ENCODE results near the gene HPCAL4.

The HPCAL4 gene

GRCh38 chr1:39681294-39681693 is 9.9 kb downstream of the HPCAL4 start:
- in situ Hi-C loops (cut with HindIII; ENCODE audit: low pct_unique_long_range_greater_than_20kb, low sequenced_read_pairs), result no loop called here
- no peak for DNase-seq (ENCODE audit: low read depth in 1 of 2, low spot score in 1 of 2)
- no peak for TF ChIP-seq JUND (IDR thresholded peaks at IDR 0.05; ENCODE audit: low read depth)

DNA sequence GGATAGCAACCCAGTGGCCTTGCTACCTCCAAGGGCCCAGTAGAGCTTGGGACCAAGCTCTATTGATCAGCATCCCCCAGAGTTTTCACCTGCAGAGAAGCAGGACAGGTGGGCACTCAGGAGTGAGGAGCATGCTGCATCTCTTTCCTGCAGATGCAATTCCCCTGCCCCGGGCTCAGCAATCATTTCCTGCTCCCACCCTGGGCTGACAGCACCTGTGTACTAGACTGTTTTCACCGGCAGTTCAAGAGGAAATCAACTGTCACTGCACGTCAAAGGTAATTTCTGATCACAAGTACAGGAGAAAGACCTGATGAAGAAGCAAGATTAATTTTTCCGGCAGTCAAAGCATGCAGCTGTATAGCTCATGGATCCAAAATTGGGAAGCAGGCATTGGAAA is 10.5 kb downstream of the HPCAL4 start:
- no peak for DNase-seq (ENCODE audit: low read depth in 1 of 2, low spot score in 1 of 2)
- in situ Hi-C loops (cut with HindIII; ENCODE audit: low pct_unique_long_range_greater_than_20kb, low sequenced_read_pairs), result no loop called here
- TF ChIP-seq JUND (IDR thresholded peaks at IDR 0.05; ENCODE audit: low read depth), result no peak

GRCh38 chr1:39679821-39680220 is 11.4 kb downstream of the HPCAL4 start:
- in situ Hi-C loops (cut with HindIII; ENCODE audit: low pct_unique_long_range_greater_than_20kb, low sequenced_read_pairs), result no loop called here
- no peak for TF ChIP-seq JUND (IDR thresholded peaks at IDR 0.05; ENCODE audit: low read depth)
- no peak for DNase-seq (ENCODE audit: low read depth in 1 of 2, low spot score in 1 of 2)

GRCh38 chr1:39678889-39679288 is 12.3 kb downstream of the HPCAL4 start:
- no peak for TF ChIP-seq JUND (IDR thresholded peaks at IDR 0.05; ENCODE audit: low read depth)
- in situ Hi-C loops (cut with HindIII; ENCODE audit: low pct_unique_long_range_greater_than_20kb, low sequenced_read_pairs), result no loop called here
- DNase-seq (ENCODE audit: low read depth in 1 of 2, low spot score in 1 of 2), result no peak

- in situ Hi-C loops (cut with HindIII; ENCODE audit: low pct_unique_long_range_greater_than_20kb, low sequenced_read_pairs), result no loop called here
- no peak for TF ChIP-seq JUND (IDR thresholded peaks at IDR 0.05; ENCODE audit: low read depth)
- DNase-seq (ENCODE audit: low read depth in 1 of 2, low spot score in 1 of 2), result no peak
Observed at GRCh38 chr1:39677645-39678044, 13.6 kb downstream of the HPCAL4 start.

DNA sequence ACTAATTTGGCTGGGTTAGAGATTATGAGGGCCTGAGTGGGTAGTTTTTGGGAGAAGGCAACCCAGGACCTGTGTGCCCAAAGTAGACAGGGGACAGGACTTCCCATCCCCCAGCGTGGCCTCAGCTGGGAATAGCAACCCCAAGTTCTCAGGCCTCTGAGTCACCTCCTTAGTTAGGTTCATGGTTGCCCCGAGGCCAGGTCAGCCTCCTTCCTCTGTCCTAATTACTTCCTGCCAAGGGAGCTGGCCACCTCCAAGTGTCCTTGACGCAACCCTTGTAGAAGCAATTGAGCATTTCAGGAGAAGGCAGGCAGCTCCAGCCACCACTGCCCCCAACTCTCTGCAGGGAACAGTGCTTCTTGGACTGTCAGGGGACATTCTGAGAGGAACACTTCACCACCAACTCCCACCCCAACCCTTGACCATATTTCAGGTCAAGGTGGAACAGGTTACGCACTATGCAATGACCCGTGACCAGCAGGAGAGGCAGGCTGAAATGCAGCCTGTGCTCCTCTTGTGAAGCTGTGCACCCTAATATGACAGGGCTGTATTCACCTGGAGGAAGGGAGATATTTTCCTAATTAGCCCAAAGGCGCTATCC is 14.2 kb downstream of the HPCAL4 start:
- DNase-seq (ENCODE audit: low read depth in 1 of 2, low spot score in 1 of 2), result no peak
- no peak for TF ChIP-seq JUND (IDR thresholded peaks at IDR 0.05; ENCODE audit: low read depth)
- in situ Hi-C loops (cut with HindIII; ENCODE audit: low pct_unique_long_range_greater_than_20kb, low sequenced_read_pairs), result no loop called here

DNA sequence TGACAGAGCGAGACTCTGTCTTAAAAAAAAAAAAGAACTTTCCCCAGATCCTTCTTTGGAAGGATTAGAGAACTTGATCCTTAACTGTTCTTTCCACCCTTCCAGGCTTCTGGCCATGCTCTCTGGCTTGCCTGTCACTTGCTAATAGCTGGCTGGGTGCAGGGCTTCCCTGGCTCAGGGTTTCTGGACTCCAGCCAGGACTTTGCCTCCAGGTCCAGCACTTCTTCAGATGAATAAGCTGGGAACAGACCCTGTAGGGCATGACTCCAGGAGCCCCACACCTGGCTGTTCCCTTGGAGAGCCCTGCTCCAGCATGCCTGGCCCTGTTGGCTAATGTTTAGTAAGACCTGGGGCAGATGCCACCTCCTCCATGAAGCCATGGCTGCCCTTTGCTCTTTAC is 16.0 kb downstream of the HPCAL4 start:
- no peak for TF ChIP-seq JUND (IDR thresholded peaks at IDR 0.05; ENCODE audit: low read depth)
- in situ Hi-C loops (cut with HindIII; ENCODE audit: low pct_unique_long_range_greater_than_20kb, low sequenced_read_pairs), result no loop called here
- no peak for DNase-seq (ENCODE audit: low read depth in 1 of 2, low spot score in 1 of 2)

GRCh38 chr1:39673215-39673614 is 18.0 kb downstream of the HPCAL4 start:
- TF ChIP-seq JUND (IDR thresholded peaks at IDR 0.05; ENCODE audit: low read depth), result no peak

DNA sequence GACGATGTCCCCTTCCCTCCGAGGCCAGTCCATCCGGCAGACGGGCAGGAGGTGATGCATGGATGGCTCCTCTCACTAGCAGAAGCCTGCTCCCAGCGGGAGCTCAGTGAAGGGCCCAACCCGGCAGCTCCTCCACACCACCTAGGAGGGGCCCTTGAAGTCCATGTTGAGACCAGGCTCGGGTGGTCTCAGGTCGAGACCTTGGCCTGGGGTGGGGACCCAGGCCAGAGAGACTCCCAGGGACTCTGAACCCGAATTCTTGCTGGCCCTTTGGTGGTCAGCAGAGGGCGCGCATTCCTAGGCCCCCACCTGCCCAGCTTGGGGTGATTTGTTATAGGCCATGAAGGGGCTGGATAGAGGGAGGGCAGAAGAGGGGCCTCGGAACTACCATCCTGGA is 18.7 kb downstream of the HPCAL4 start:
- in situ Hi-C loops (cut with HindIII; ENCODE audit: low pct_unique_long_range_greater_than_20kb, low sequenced_read_pairs), result no loop called here
- TF ChIP-seq JUND (IDR thresholded peaks at IDR 0.05; ENCODE audit: low read depth), result no peak
- DNase-seq (ENCODE audit: low read depth in 1 of 2, low spot score in 1 of 2), result no peak

More at GRCh38 chr1:39673215-39673614, 18.0 kb downstream of the HPCAL4 start:
- in situ Hi-C loops (cut with HindIII; ENCODE audit: low pct_unique_long_range_greater_than_20kb, low sequenced_read_pairs), result no loop called here
- peak in 1 of 2 experiments; percentile 3 for DNase-seq (ENCODE audit: low read depth in 1 of 2, low spot score in 1 of 2)

- in situ Hi-C loops (cut with HindIII; ENCODE audit: low pct_unique_long_range_greater_than_20kb, low sequenced_read_pairs), result no loop called here
- TF ChIP-seq JUND (IDR thresholded peaks at IDR 0.05; ENCODE audit: low read depth), result no peak
- peak; percentile 2 to 24 for DNase-seq (ENCODE audit: low read depth in 1 of 2, low spot score in 1 of 2)
Observed at GRCh38 chr1:39671793-39672550, 19.3 kb downstream of the HPCAL4 start, which contains the start of gene NT5C1A. TSS of gene NT5C1A (minus strand) at chr1:39672107. CDS start at chr1:39672038, 69 bp downstream.

- in situ Hi-C loops (cut with HindIII; ENCODE audit: low pct_unique_long_range_greater_than_20kb, low sequenced_read_pairs), result no loop called here
- no peak for TF ChIP-seq JUND (IDR thresholded peaks at IDR 0.05; ENCODE audit: low read depth)
- no peak for DNase-seq (ENCODE audit: low read depth in 1 of 2, low spot score in 1 of 2)
Observed at GRCh38 chr1:39671433-39671792, 19.8 kb downstream of the HPCAL4 start.

DNA sequence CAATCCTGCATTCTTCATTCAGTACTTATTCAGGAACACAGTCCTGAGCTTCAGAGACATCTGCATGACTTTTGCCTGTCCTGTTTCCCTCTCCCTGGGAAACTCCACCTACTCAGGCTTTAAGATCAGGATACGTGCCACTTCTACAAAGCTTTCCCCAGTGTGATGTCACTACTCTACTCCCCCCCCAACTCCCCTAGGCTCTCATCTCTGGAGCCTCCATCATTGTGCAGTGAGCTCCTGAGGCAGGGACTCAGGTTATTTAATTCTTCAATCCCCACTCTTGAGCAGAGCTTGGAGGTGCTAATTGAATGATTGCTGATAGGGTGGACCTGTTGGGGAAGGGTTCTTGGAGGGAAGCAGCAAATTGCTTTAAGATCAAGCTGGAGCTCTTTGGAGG is 20.5 kb downstream of the HPCAL4 start:
- in situ Hi-C loops (cut with HindIII; ENCODE audit: low pct_unique_long_range_greater_than_20kb, low sequenced_read_pairs), result no loop called here
- no peak for TF ChIP-seq JUND (IDR thresholded peaks at IDR 0.05; ENCODE audit: low read depth)

DNA sequence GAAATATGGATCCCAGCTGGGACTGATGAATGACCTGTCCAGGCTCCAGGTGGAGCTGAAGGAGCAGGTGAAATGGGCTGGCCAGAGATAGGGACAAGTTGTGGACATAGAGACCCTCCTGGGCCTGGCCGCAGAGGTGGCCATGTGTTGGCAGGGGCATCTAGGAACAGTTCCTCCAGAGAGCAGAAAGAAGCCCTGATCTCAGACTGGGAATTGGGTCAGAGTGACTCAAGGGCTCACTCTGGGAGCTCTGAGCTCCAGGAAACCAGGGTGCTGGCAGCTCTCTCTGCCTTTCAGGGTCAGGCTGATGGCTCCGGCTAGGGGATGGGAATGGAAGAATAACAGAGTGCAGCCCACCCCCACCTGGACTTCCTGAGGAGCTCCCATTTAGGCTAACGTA is 22.3 kb downstream of the HPCAL4 start:
- no peak for TF ChIP-seq JUND (IDR thresholded peaks at IDR 0.05; ENCODE audit: low read depth)
- in situ Hi-C loops (cut with HindIII; ENCODE audit: low pct_unique_long_range_greater_than_20kb, low sequenced_read_pairs), result no loop called here
- no peak for DNase-seq (ENCODE audit: low read depth in 1 of 2, low spot score in 1 of 2)

More for the DNA sequence above, 20.5 kb downstream of the HPCAL4 start:
- no peak for DNase-seq (ENCODE audit: low read depth in 1 of 2, low spot score in 1 of 2)
